Hepatocyte (in vitro differentiated cells): ENCODE results near the gene HIPK4.

Experiments
- EZH2phosphoT487 ChIP-seq: fragments of 200-600 bp; sonication (generic); IDR thresholded peaks from one replicate; pipeline ENCODE4 v1.6.1; 2018; ENCODE audit warnings: antibody characterized with exemption, mild to moderate bottlenecking, low read depth, moderate library complexity; ENCODE audit not compliant: unreplicated experiment, severe bottlenecking
- TF ChIP-seq, protein P1 (sequence below): fragments of 200-600 bp; sonication (generic); IDR thresholded peaks from 2 replicates; pipeline ENCODE4 v1.5.1; 2016; ENCODE audit warnings: antibody characterized with exemption, mild to moderate bottlenecking; ENCODE audit not compliant: poor library complexity

DNA sequence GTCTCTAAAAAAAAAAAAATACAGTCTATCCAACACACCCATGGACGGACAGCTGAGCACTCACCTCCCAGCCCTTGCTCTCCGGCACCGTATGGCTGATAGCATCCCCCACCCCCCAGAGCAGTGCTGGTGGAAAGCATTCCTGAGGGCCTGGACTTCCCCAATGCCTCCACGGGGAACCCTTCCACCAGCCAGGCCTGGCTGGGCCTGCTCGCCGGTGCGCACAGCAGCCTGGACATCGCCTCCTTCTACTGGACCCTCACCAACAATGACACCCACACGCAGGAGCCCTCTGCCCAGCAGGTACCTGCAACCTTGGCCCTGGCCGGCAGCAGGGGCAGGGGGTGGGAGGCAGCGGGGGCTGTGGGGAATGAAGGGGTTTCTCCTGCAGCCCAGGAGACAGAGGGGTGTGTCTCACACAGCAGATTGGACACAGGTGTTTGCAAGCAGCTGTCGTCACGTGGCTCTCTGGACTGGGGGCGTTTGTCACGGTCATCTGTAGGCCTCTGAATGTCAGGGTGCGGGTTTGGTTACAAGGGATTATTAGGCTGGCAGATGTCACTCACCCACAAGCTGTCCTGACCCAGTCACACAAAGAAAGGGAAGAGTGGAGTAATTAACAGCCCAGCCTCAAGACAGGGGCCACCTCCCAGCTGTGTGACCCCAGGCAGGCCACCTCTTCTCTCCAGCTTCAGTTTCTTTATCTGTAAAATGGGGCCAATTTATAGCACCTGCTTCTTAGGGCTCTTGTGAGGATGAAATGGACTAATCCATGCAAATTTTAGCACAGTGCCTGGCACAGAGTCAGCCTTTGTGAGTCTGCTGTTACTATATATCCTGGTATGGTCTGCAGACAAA, 22.2 kb downstream of the HIPK4 start:
- TF ChIP-seq, protein P1, sequence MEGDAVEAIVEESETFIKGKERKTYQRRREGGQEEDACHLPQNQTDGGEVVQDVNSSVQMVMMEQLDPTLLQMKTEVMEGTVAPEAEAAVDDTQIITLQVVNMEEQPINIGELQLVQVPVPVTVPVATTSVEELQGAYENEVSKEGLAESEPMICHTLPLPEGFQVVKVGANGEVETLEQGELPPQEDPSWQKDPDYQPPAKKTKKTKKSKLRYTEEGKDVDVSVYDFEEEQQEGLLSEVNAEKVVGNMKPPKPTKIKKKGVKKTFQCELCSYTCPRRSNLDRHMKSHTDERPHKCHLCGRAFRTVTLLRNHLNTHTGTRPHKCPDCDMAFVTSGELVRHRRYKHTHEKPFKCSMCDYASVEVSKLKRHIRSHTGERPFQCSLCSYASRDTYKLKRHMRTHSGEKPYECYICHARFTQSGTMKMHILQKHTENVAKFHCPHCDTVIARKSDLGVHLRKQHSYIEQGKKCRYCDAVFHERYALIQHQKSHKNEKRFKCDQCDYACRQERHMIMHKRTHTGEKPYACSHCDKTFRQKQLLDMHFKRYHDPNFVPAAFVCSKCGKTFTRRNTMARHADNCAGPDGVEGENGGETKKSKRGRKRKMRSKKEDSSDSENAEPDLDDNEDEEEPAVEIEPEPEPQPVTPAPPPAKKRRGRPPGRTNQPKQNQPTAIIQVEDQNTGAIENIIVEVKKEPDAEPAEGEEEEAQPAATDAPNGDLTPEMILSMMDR, result no peak
- no peak for TF ChIP-seq EZH2phosphoT487
